K562 (cell line): ENCODE measurements around the gene CXCR5. TPM values are rescaled to one million over a fixed set of nuclear protein-coding genes. Genes with fewer than 3 reads are reported as not detected.

Experiments
- ATF1 ChIP-seq, 2 experiments: fragments of 450-650 bp in 1 of 2; IDR thresholded peaks; 2 replicates each; pipeline ENCODE4 v1.6.1; 2016; ENCODE audit warnings: missing compliant biosample characterization in 1 of 2, missing genetic modification characterization in 1 of 2
- E2F5 ChIP-seq: sonication (generic); formaldehyde crosslinking; IDR thresholded peaks from 2 replicates; pipeline ENCODE4 v1.8.0; 2022; ENCODE audit warnings: mild to moderate bottlenecking, missing genetic modification reagents
- ESRRA ChIP-seq: fragments of 450-650 bp; IDR thresholded peaks from 2 replicates; pipeline ENCODE4 v1.6.1; 2014; ENCODE audit warnings: low read depth, mild to moderate bottlenecking, moderate library complexity, borderline replicate concordance
- FOXA3 ChIP-seq, 2 experiments: fragments of 450-650 bp in 1 of 2; sonication (generic) in 1 of 2; formaldehyde crosslinking; IDR thresholded peaks in 1 of 2; conservative IDR thresholded peaks in 1 of 2; 2 replicates each; pipeline versions ENCODE4 v1.4.0 to v1.8.0; 2020 to 2022; ENCODE audit warnings: mild to moderate bottlenecking in 2 of 2, missing genetic modification reagents in 1 of 2
- FOXJ2 ChIP-seq: fragments of 200-800 bp; sonication (Bioruptor generic); IDR thresholded peaks from 2 replicates; pipeline ENCODE4 v1.6.1; 2016; ENCODE audit warnings: missing genetic modification characterization, missing compliant biosample characterization
- IFI16 ChIP-seq: fragments of 250-450 bp; sonication (Bioruptor Pico); IDR thresholded peaks from 2 replicates; pipeline ENCODE4 v2.1.2; 2022; ENCODE audit warnings: mild to moderate bottlenecking, inconsistent platforms
- KAT8 ChIP-seq: fragments of 450-650 bp; IDR thresholded peaks from 2 replicates; pipeline ENCODE4 v1.6.1; 2016; ENCODE audit warnings: low read depth, mild to moderate bottlenecking
- KLF13 ChIP-seq: fragments of 450-650 bp; IDR thresholded peaks from 2 replicates; pipeline ENCODE4 v1.6.1; 2016; ENCODE audit warnings: missing genetic modification characterization, low read depth, mild to moderate bottlenecking, missing compliant biosample characterization, moderate library complexity, borderline replicate concordance
- MAZ ChIP-seq, 2 experiments: fragments of 450-650 bp in 1 of 2; sonication (generic) in 1 of 2; formaldehyde crosslinking; IDR thresholded peaks in 1 of 2; conservative IDR thresholded peaks in 1 of 2; 2 replicates each; pipeline versions ENCODE4 v1.4.0 to v1.5.0; 2020; ENCODE audit warnings: mild to moderate bottlenecking in 1 of 2, missing genetic modification reagents in 1 of 2
- POLR3A ChIP-seq: IDR thresholded peaks from 2 replicates; pipeline ENCODE4 v1.6.1; 2011; ENCODE audit warnings: borderline replicate concordance, mild to moderate bottlenecking, moderate library complexity; ENCODE audit not compliant: insufficient read length, insufficient read depth; ENCODE audit errors: extremely low read depth
- RREB1 ChIP-seq: fragments of 250-450 bp; sonication (Bioruptor Pico); IDR thresholded peaks from 2 replicates; pipeline ENCODE4 v1.4.0; 2020
- SIX5 ChIP-seq, 2 experiments: IDR thresholded peaks; 2 replicates each; pipeline ENCODE4 v1.6.1; 2011; ENCODE audit warnings: low read length in 2 of 2, borderline replicate concordance in 1 of 2, low read depth in 1 of 2, mild to moderate bottlenecking in 1 of 2, moderate library complexity in 1 of 2; ENCODE audit not compliant: insufficient read depth in 1 of 2
- SREBF1 ChIP-seq: fragments of 150-350 bp; IDR thresholded peaks from 2 replicates; pipeline ENCODE4 v1.6.1; 2014; ENCODE audit warnings: antibody characterized with exemption, low read depth, low read length, borderline replicate concordance
- TEAD2 ChIP-seq: fragments of 450-650 bp; IDR thresholded peaks from 2 replicates; pipeline ENCODE4 v1.6.1; 2016; ENCODE audit warnings: missing genetic modification characterization, control low read depth, missing compliant biosample characterization
- THRAP3 ChIP-seq: fragments of 450-650 bp; IDR thresholded peaks from 2 replicates; pipeline ENCODE4 v1.6.1; 2016; ENCODE audit warnings: mild to moderate bottlenecking, inconsistent platforms, borderline replicate concordance
- ZBTB9 ChIP-seq: fragments of 450-650 bp; formaldehyde crosslinking; IDR thresholded peaks from 2 replicates; pipeline ENCODE4 v1.4.0; 2020; ENCODE audit warnings: mild to moderate bottlenecking, moderate library complexity
- ZNF140 ChIP-seq: fragments of 250-450 bp; sonication (Bioruptor Pico); IDR thresholded peaks from 2 replicates; pipeline ENCODE4 v1.8.0; 2021; ENCODE audit warnings: moderate library complexity, mild to moderate bottlenecking, inconsistent platforms
- ZNF24 ChIP-seq: fragments of 450-650 bp; IDR thresholded peaks from 2 replicates; pipeline ENCODE4 v1.6.1; 2016
- ZNF282 ChIP-seq: sonication (generic); formaldehyde crosslinking; IDR thresholded peaks from 2 replicates; pipeline ENCODE4 v1.8.1; 2023; ENCODE audit warnings: missing genetic modification reagents
- polyA plus RNA-seq, 8 experiments: library from polyadenylated mRNA; depleted of rRNA in 4 of 8; stranded (reverse) in 5 of 8; unstranded in 3 of 8; fragments of >200 nt; fragmentation: Nextera tagmentation in 2 of 8; fragmentation: Illumina TruSeq in 1 of 8; extraction: Ambion mirVana in 2 of 8; extraction: Trizol in 1 of 8; gene quantifications; 2 replicates each; pipeline versions ENCODE4 v1.2.1 to v1.2.3, GENCODE V29; 2011 to 2014; ENCODE audit warnings: inconsistent platforms in 1 of 8, missing spikeins in 1 of 8
- total RNA-seq, 7 experiments: library from RNA; depleted of rRNA in 6 of 7; stranded (reverse); fragments of >200 nt in 6 of 7; fragmentation: Illumina TruSeq in 2 of 7; extraction: Trizol in 2 of 7; gene quantifications; 2 replicates each; pipeline versions ENCODE4 v1.2.1 to v1.2.3, GENCODE V29; 2011 to 2021; ENCODE audit warnings: low replicate concordance in 1 of 7

CXCR5 gene
- total and polyA plus RNA-seq, 9 of the 15 experiments (the other 6 are each of a cell fraction or from before 2014, with no cell fraction given): 0.03 to 0.06 TPM; not detected in 7

- TF ChIP-seq ZBTB9 (CRISPR knock-in tag): no peak
- no peak for TF ChIP-seq THRAP3
- no peak for TF ChIP-seq FOXA3 (CRISPR knock-in tag; conservative IDR thresholded peaks at IDR 0.05 in 1 of 2, IDR thresholded peaks at IDR 0.05 in 1 of 2)
- TF ChIP-seq SIX5 (IDR thresholded peaks at IDR 0.05; ENCODE audit: borderline replicate concordance in 1 of 2, insufficient read depth in 1 of 2, low read depth in 1 of 2, low read length in 2 of 2): no peak
- TF ChIP-seq SREBF1: no peak
- no peak for TF ChIP-seq KLF13 (tag)
- no peak for TF ChIP-seq TEAD2
- no peak for TF ChIP-seq RREB1 (CRISPR knock-in tag)
- no peak for TF ChIP-seq FOXJ2 (tag)
- no peak for TF ChIP-seq IFI16 (CRISPR knock-in tag)
- TF ChIP-seq ZNF282: no peak
- no peak for TF ChIP-seq ZNF24
- no peak for TF ChIP-seq E2F5
- TF ChIP-seq ESRRA: no peak
- TF ChIP-seq POLR3A: no peak
- TF ChIP-seq MAZ (CRISPR knock-in tag; conservative IDR thresholded peaks at IDR 0.05 in 1 of 2, IDR thresholded peaks at IDR 0.05 in 1 of 2): peak; percentile 60 to 74; a peak in 3 of 4 replicates
- TF ChIP-seq ZNF140 (CRISPR knock-in tag): no peak
- no peak for TF ChIP-seq ATF1 (CRISPR knock-in tag; IDR thresholded peaks at IDR 0.05)
- peak; percentile 82 for TF ChIP-seq ATF1 (tag; IDR thresholded peaks at IDR 0.05)
- no peak for TF ChIP-seq KAT8
Measured at GRCh38 chr11:118911880-118912741, 28.4 kb downstream of the CXCR5 start (continued).
